ENCODE measurements around the gene SALL1. TPM values are rescaled to one million over a fixed set of nuclear protein-coding genes. Genes with fewer than 3 reads are reported as not detected.

SALL1 gene
- total and polyA plus RNA-seq, 9 of the 15 experiments (the other 6 are each of a cell fraction or from before 2014, with no cell fraction given): not detected

DNA sequence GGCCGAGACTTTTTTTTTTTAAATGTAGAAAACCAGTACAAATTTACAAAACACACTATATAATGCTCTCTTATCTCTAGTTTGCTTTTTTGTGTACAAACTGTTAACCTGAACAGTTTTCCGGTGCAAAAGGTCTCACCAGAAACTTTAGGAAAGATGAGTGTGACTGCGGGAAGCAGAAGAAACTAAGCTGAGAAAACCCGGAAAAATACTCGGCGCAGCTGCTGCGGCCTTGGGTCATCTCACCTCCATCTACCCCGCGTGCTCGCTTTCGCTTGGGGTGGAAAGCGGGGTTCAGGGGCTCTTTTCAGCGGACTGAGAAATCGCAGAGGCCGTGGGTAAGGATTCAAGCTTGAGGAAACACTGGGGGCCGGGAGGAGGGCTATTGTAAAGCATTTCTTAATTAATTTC, 1.8 kb downstream of the SALL1 start:
- BruUV-seq (replicated peaks): no TSS peak
- 7% methylated on average over 13 of the region's 16 CpGs for WGBS (ENCODE audit: insufficient coverage, low coverage, missing lambda C conversion rate)
- ChIA-PET POLR2A (no interaction called here), CTCF (ENCODE audit: low intra/inter-chr PET ratio) (no interaction called here)
- Histone ChIP-seq H4K20me1 (replicated peaks; ENCODE audit: control insufficient read depth, insufficient read depth, low read length) (no peaks in the 10 kb centered on the region), H3K4me2 (ENCODE audit: insufficient read depth, low read length) (no peak overlapping the region), H3K9me3 (replicated peaks; ENCODE audit: control insufficient read depth, insufficient read depth, low read depth, low read length) (no peaks in the 10 kb centered on the region), H3K27me3 (ENCODE audit: control insufficient read depth in 2 of 2, insufficient read depth in 2 of 2, low read length in 2 of 2) (peaks cover 0 to 13% of the 10 kb centered on the region in 2 experiments; a peak in 1 of 5 replicates), H3K9ac (ENCODE audit: insufficient read depth in 1 of 2, low read depth in 2 of 2, low read length in 2 of 2) (no peak overlapping the region), H3K27ac (ENCODE audit: extremely low read depth, low read depth, low read length) (no peak overlapping the region), H3K79me2 (ENCODE audit: control insufficient read depth, insufficient read depth, low read length) (no peaks in the 10 kb centered on the region), H2AFZ (ENCODE audit: low read depth, low read length) (no peak overlapping the region), H3K9me1 (ENCODE audit: control insufficient read depth, insufficient read depth, low read length) (no peaks in the 10 kb centered on the region), H3K36me3 (ENCODE audit: control insufficient read depth, insufficient read depth, low read length) (no peaks in the 10 kb centered on the region), H3K4me1 (replicated peaks in 1 of 2; ENCODE audit: control insufficient read depth in 2 of 2, insufficient read depth in 2 of 2, low read length in 2 of 2) (no peaks in the 10 kb centered on the region; a peak in 1 of 5 replicates), H3K4me3 (no peak overlapping the region)
- in situ Hi-C loops (cut with MboI): no loop called here
- DNase-seq (ENCODE audit: extremely low read depth in 1 of 4, low spot score in 3 of 4): no peak
- intact Hi-C loops (cut with micrococcal nuclease): no loop called here
- TF ChIP-seq STAT5A (IDR thresholded peaks at IDR 0.05; ENCODE audit: borderline replicate concordance, low read length) (no peak), ZNF311 (CRISPR knock-in tag; IDR thresholded peaks at IDR 0.05) (no peak), DEAF1 (CRISPR knock-in tag; IDR thresholded peaks at IDR 0.05) (no peak), SIRT6 (IDR thresholded peaks at IDR 0.05; ENCODE audit: low read depth, low read length) (no peak), MEF2D (tag; conservative IDR thresholded peaks at IDR 0.05; ENCODE audit: low read depth) (no peak), ZNF184 (CRISPR knock-in tag; IDR thresholded peaks at IDR 0.05) (no peak), ZNF551 (CRISPR knock-in tag; IDR thresholded peaks at IDR 0.05) (no peak)
- ATAC-seq: no peak
- FAIRE-seq: no peak

Measured in K562 (cell line).